Neuron (in vitro differentiated cells): ENCODE data around the gene TMEM232.

Experiments used
- H2AFZ ChIP-seq: one replicate; pipeline ENCODE4 v1.6.1; 2013; ENCODE audit warnings: low read depth, mild to moderate bottlenecking, inconsistent platforms, low read length, moderate library complexity
- H3K27me3 ChIP-seq: one replicate; pipeline ENCODE4 v1.6.1; 2013; ENCODE audit warnings: low read length; ENCODE audit not compliant: insufficient read depth
- H3K36me3 ChIP-seq: one replicate; pipeline ENCODE4 v1.6.1; 2013; ENCODE audit warnings: low read length; ENCODE audit not compliant: insufficient read depth
- H3K4me1 ChIP-seq: one replicate; pipeline ENCODE4 v1.6.1; 2013; ENCODE audit warnings: low read length; ENCODE audit not compliant: insufficient read depth
- H3K4me3 ChIP-seq: 2 replicates; pipeline ENCODE4 v1.5.1; 2013; ENCODE audit warnings: mild to moderate bottlenecking, low read length, moderate library complexity
- H3K9me3 ChIP-seq: one replicate; pipeline ENCODE4 v1.6.1; 2013; ENCODE audit warnings: low read length

Gene TMEM232

GRCh38 chr5:110397281-110397680 is 329.2 kb downstream of the TMEM232 start:
- Histone ChIP-seq H3K9me3 (no peaks in the 10 kb centered on the region), H3K4me3 (no peak overlapping the region), H2AFZ (no peak overlapping the region), H3K4me1 (peaks cover 12% of the 10 kb centered on the region), H3K36me3 (no peaks in the 10 kb centered on the region), H3K27me3 (no peaks in the 10 kb centered on the region)

GRCh38 chr5:110386782-110387181 is 339.7 kb downstream of the TMEM232 start:
- H2AFZ ChIP-seq = no peak overlapping the region
- no peaks in the 10 kb centered on the region for H3K27me3 ChIP-seq
- H3K4me3 ChIP-seq = no peak overlapping the region
- no peaks in the 10 kb centered on the region for H3K9me3 ChIP-seq
- H3K4me1 ChIP-seq = no peaks in the 10 kb centered on the region
- no peaks in the 10 kb centered on the region for H3K36me3 ChIP-seq

DNA sequence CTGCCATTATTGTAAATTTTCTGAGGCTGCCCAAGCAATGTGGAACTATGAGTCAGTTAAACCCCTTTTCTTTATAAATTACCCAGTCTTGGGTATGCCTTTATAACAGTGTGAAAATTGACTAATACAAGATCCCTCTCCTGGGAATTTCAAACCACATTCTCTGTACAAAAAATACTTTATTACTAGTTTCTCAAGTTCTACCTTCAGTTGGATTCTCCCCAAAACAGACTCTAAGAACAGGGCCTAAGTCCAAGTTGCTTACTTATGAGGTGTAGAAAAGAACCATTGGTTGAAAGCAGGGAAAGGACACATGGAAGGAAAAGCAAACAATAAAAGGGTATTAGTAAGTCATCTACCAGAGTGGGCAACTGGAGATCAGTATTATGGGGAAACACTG is 343.2 kb downstream of the TMEM232 start:
- H3K9me3 ChIP-seq = no peaks in the 10 kb centered on the region
- H3K4me1 ChIP-seq = no peaks in the 10 kb centered on the region
- H3K4me3 ChIP-seq = no peak overlapping the region

GRCh38 chr5:110377943-110378342 is 348.5 kb downstream of the TMEM232 start:
- Histone ChIP-seq H3K9me3 (no peaks in the 10 kb centered on the region), H2AFZ (no peak overlapping the region), H3K4me3 (no peak overlapping the region), H3K4me1 (peaks cover 15% of the 10 kb centered on the region), H3K36me3 (no peaks in the 10 kb centered on the region), H3K27me3 (no peaks in the 10 kb centered on the region)

More for the DNA sequence above, 343.2 kb downstream of the TMEM232 start:
- Histone ChIP-seq H3K27me3 (no peaks in the 10 kb centered on the region), H3K36me3 (no peaks in the 10 kb centered on the region), H2AFZ (no peak overlapping the region)

DNA sequence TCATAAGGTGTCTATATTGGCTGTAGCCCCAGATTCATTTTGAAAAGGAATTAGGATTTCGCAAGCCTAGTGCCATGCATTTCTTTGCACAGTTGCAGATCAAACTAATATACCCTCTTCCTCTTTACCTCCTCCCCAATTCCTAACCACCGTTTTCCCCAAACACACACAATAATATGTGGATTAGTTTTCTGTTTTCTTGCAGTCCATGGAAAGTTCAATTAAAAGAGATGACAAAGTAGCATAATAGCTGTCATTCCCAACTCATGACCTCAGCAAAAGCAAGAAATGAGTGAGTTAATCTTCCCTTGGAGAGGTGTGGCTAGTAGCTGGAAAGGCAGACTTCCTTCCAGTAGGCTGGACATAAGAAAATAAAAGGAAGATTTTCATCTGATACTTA is 349.1 kb downstream of the TMEM232 start:
- no peak overlapping the region for H3K4me3 ChIP-seq
- no peaks in the 10 kb centered on the region for H3K36me3 ChIP-seq
- no peaks in the 10 kb centered on the region for H3K9me3 ChIP-seq
- H3K27me3 ChIP-seq = no peaks in the 10 kb centered on the region
- peaks cover 15% of the 10 kb centered on the region for H3K4me1 ChIP-seq
- H2AFZ ChIP-seq = no peak overlapping the region

DNA sequence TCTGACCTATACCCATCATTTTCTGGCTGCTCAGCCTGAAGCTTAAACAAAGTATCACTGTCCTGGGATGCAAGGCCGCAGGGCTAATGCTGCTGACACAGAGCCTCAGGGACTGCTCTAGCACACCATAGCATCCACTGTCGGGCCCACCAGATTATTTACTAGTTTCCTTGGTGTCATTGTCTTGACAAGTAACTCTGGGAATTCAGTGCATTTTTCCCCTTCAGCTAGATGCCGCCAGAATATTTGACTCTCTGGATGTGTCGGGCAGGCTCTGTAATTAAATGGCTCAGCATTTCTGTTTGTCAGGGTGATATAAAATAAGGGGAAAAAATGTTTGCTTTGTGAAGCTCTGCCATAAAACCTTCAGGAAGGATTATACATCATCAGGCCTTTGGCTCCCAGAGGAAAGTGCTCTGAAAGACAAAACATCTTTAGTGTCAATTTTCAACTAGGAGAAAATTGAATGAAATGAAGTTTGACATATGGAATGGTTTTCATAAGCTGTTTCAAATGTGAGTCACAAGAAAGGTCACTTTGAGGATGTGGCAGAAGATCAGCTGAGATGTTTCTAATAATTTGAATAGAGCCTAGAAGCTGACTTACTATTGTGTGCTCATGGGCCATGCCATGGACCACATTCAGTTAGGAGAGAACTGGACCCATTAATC is 350.1 kb downstream of the TMEM232 start:
- H3K36me3 ChIP-seq = no peaks in the 10 kb centered on the region
- peaks cover 15% of the 10 kb centered on the region for H3K4me1 ChIP-seq
- H2AFZ ChIP-seq = no peak overlapping the region
- no peaks in the 10 kb centered on the region for H3K9me3 ChIP-seq
- H3K4me3 ChIP-seq = no peak overlapping the region
- H3K27me3 ChIP-seq = no peaks in the 10 kb centered on the region

- H3K4me1 ChIP-seq = peaks cover 9% of the 10 kb centered on the region
These were observed 354.8 kb downstream of the TMEM232 start for GRCh38 chr5:110371725-110372041.

DNA sequence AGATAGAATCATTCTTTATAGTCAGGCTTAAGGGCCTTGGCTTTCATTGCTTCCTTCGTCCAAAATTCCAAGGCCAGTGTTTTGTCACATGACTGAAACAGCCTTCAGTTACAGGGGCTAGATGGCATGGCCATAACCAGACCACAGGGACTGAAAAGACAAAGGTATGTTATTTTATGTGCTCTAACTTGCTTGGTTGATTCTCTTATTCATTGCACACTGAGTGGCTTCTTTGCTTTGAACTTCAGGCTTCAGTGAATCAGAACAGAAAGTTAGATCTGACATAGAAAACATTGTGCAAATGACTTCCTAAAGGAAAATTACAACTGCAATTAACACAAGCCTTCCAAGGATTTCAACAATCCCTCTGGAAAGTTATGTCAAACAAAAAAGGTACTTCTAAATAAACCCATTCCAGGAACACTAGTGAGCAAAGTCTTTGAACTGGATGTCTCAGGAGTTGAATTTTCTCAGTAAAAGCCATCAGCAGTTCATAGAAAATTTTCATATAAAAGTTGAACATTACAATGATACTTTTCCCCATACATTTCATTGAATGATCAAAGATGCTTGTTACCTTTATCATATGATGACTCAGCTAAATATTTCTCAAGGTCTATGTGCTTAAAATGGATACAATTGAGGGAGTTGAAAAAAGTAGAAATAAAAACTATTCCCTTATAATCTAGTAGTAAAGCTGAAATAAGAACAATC is 355.3 kb downstream of the TMEM232 start:
- no peaks in the 10 kb centered on the region for H3K36me3 ChIP-seq
- H3K4me3 ChIP-seq = no peak overlapping the region
- peaks cover 4% of the 10 kb centered on the region for H3K4me1 ChIP-seq
- H3K9me3 ChIP-seq = peaks cover 3% of the 10 kb centered on the region
- no peaks in the 10 kb centered on the region for H3K27me3 ChIP-seq
- H2AFZ ChIP-seq = no peak overlapping the region

More at GRCh38 chr5:110371725-110372041, 354.8 kb downstream of the TMEM232 start:
- Histone ChIP-seq H3K27me3 (no peaks in the 10 kb centered on the region), H3K4me3 (no peak overlapping the region), H2AFZ (no peak overlapping the region), H3K9me3 (peaks cover 3% of the 10 kb centered on the region), H3K36me3 (no peaks in the 10 kb centered on the region)
